ES-I3 (cell line): ENCODE data around the gene UGT1A6.

ENCODE experiments used
- H3K36me3 ChIP-seq: 2 replicates; pipeline ENCODE4 v1.6.1; 2013; ENCODE audit warnings: mild to moderate bottlenecking, low read length, control low read depth, moderate library complexity; ENCODE audit not compliant: insufficient read depth
- H3K4me1 ChIP-seq: 2 replicates; pipeline ENCODE4 v1.6.1; 2013; ENCODE audit warnings: mild to moderate bottlenecking, control low read depth, low read length; ENCODE audit not compliant: insufficient read depth
- H3K9ac ChIP-seq: 2 replicates; pipeline ENCODE4 v1.6.1; 2013; ENCODE audit warnings: low read depth, mild to moderate bottlenecking, low read length, moderate library complexity
- H3K9me3 ChIP-seq: 2 replicates; pipeline ENCODE4 v1.6.1; 2013; ENCODE audit warnings: mild to moderate bottlenecking, low read length, moderate library complexity; ENCODE audit not compliant: control insufficient read depth, insufficient read depth

The UGT1A6 gene

GRCh38 chr2:233756429-233757081 is 63.9 kb downstream of the UGT1A6 start:
- Histone ChIP-seq H3K9me3 (no peaks in the 10 kb centered on the region), H3K9ac (no peak overlapping the region), H3K4me1 (no peaks in the 10 kb centered on the region), H3K36me3 (no peaks in the 10 kb centered on the region)

GRCh38 chr2:233758141-233758540 is 65.5 kb downstream of the UGT1A6 start:
- Histone ChIP-seq H3K36me3 (no peaks in the 10 kb centered on the region), H3K9me3 (no peaks in the 10 kb centered on the region), H3K9ac (no peak overlapping the region), H3K4me1 (no peaks in the 10 kb centered on the region)

GRCh38 chr2:233758849-233759248 is 66.2 kb downstream of the UGT1A6 start:
- H3K36me3 ChIP-seq, result no peaks in the 10 kb centered on the region
- peaks cover 2% of the 10 kb centered on the region; the same call in 1 of the 2 replicates for H3K9me3 ChIP-seq
- H3K4me1 ChIP-seq, result no peaks in the 10 kb centered on the region

GRCh38 chr2:233760043-233760442 is 67.4 kb downstream of the UGT1A6 start, which contains the start of gene UGT1A1:
Gene UGT1A1, plus strand, starts transcription at chr2:233760270. Its CDS starts 18 bp downstream, at chr2:233760288.
- Histone ChIP-seq H3K36me3 (no peaks in the 10 kb centered on the region), H3K9me3 (peaks cover 2% of the 10 kb centered on the region; the same call in 1 of the 2 replicates), H3K4me1 (no peaks in the 10 kb centered on the region), H3K9ac (no peak within 1 kb of the TSS)

More at GRCh38 chr2:233758849-233759248, 66.2 kb downstream of the UGT1A6 start:
- no peak overlapping the region for H3K9ac ChIP-seq

- H3K9ac ChIP-seq, result no peak overlapping the region
- no peaks in the 10 kb centered on the region for H3K36me3 ChIP-seq
- H3K9me3 ChIP-seq, result peaks cover 2% of the 10 kb centered on the region; the same call in 1 of the 2 replicates
- H3K4me1 ChIP-seq, result no peaks in the 10 kb centered on the region
Measured at GRCh38 chr2:233761040-233761769, 68.5 kb downstream of the UGT1A6 start.

- no peaks in the 10 kb centered on the region for H3K36me3 ChIP-seq
- peaks cover 2% of the 10 kb centered on the region; the same call in 1 of the 2 replicates for H3K9me3 ChIP-seq
- no peak overlapping the region for H3K9ac ChIP-seq
- no peaks in the 10 kb centered on the region for H3K4me1 ChIP-seq
Measured at GRCh38 chr2:233764264-233764663, 71.6 kb downstream of the UGT1A6 start.

- Histone ChIP-seq H3K36me3 (no peaks in the 10 kb centered on the region), H3K9me3 (peaks cover 2% of the 10 kb centered on the region; the same call in 1 of the 2 replicates), H3K4me1 (no peaks in the 10 kb centered on the region), H3K9ac (no peak overlapping the region)
Measured at GRCh38 chr2:233764761-233765160, 72.1 kb downstream of the UGT1A6 start.

GRCh38 chr2:233766416-233766815 is 73.7 kb downstream of the UGT1A6 start:
- no peaks in the 10 kb centered on the region for H3K36me3 ChIP-seq
- H3K9me3 ChIP-seq, result peaks cover 2% of the 10 kb centered on the region; the same call in 1 of the 2 replicates
- H3K9ac ChIP-seq, result no peak overlapping the region
- H3K4me1 ChIP-seq, result no peaks in the 10 kb centered on the region

- peaks cover 2% of the 10 kb centered on the region; the same call in 1 of the 2 replicates for H3K9me3 ChIP-seq
- H3K9ac ChIP-seq, result no peak overlapping the region
- H3K36me3 ChIP-seq, result no peaks in the 10 kb centered on the region
- H3K4me1 ChIP-seq, result no peaks in the 10 kb centered on the region
Measured at GRCh38 chr2:233768076-233768475, 75.4 kb downstream of the UGT1A6 start.

GRCh38 chr2:233769260-233769659 is 76.6 kb downstream of the UGT1A6 start:
- H3K36me3 ChIP-seq, result no peaks in the 10 kb centered on the region
- no peaks in the 10 kb centered on the region for H3K4me1 ChIP-seq
- no peak overlapping the region for H3K9ac ChIP-seq
- H3K9me3 ChIP-seq, result no peaks in the 10 kb centered on the region

GRCh38 chr2:233772153-233772552 is 79.5 kb downstream of the UGT1A6 start:
- H3K36me3 ChIP-seq, result no peaks in the 10 kb centered on the region; the same call in 1 of the 2 replicates

GRCh38 chr2:233772583-233772982 is 79.9 kb downstream of the UGT1A6 start:
- no peaks in the 10 kb centered on the region for H3K9me3 ChIP-seq
- no peaks in the 10 kb centered on the region for H3K4me1 ChIP-seq
- no peaks in the 10 kb centered on the region; the same call in 1 of the 2 replicates for H3K36me3 ChIP-seq
- H3K9ac ChIP-seq, result no peak overlapping the region

More at GRCh38 chr2:233772153-233772552, 79.5 kb downstream of the UGT1A6 start:
- H3K9me3 ChIP-seq, result no peaks in the 10 kb centered on the region
- H3K9ac ChIP-seq, result no peak overlapping the region
- H3K4me1 ChIP-seq, result no peaks in the 10 kb centered on the region

GRCh38 chr2:233773854-233774253 is 81.2 kb downstream of the UGT1A6 start:
- H3K4me1 ChIP-seq, result no peaks in the 10 kb centered on the region
- H3K9ac ChIP-seq, result no peak overlapping the region
- H3K9me3 ChIP-seq, result no peaks in the 10 kb centered on the region
- no peaks in the 10 kb centered on the region; the same call in 1 of the 2 replicates for H3K36me3 ChIP-seq

GRCh38 chr2:233775414-233775813 is 82.7 kb downstream of the UGT1A6 start:
- Histone ChIP-seq H3K4me1 (no peaks in the 10 kb centered on the region), H3K9ac (no peak overlapping the region), H3K36me3 (no peaks in the 10 kb centered on the region; the same call in 1 of the 2 replicates), H3K9me3 (peaks cover 2% of the 10 kb centered on the region; the same call in 1 of the 2 replicates)
